ENCODE results near the gene HBQ1.
"Not testable (repeated sequence)": the region's sequence is repeated elsewhere in the genome, so short reads cannot be mapped to it uniquely, and the experiment has no call there.

The HBQ1 gene

GRCh38 chr16:152141-153128 is 27.8 kb upstream of the HBQ1 start, which contains the start of gene HBZ:
TSS of gene HBZ (plus strand) at chr16:152644. CDS start at chr16:152910, 266 bp downstream.
- Histone ChIP-seq H3K4me2 (ENCODE audit: insufficient read depth, low read length) (no peak within 1 kb of the TSS), H4K20me1 (ENCODE audit: insufficient read depth, low read length) (0 out of 2 replicates have a peak, but pooled peaks cover 3% of the 10 kb centered on the region), H3K4me3 (ENCODE audit: low read depth in 1 of 2, low read length in 2 of 2) (no peak within 1 kb of the TSS), H3K27ac (ENCODE audit: low read length) (no peak within 1 kb of the TSS), H3K9ac (ENCODE audit: low read depth, low read length) (no peak within 1 kb of the TSS), H3K27me3 (ENCODE audit: insufficient read depth, low read length, poor library complexity) (no peaks in the 10 kb centered on the region), H3K79me2 (ENCODE audit: insufficient read depth, low read length) (no peaks in the 10 kb centered on the region), H3K9me3 (ENCODE audit: insufficient read depth, low read length, severe bottlenecking) (no peaks in the 10 kb centered on the region), H3K4me1 (ENCODE audit: insufficient read depth, low read length) (no peaks in the 10 kb centered on the region), H2AFZ (ENCODE audit: low read depth, low read length) (no peak within 1 kb of the TSS), H3K36me3 (ENCODE audit: insufficient read depth, low read length) (no peaks in the 10 kb centered on the region)
- DNase-seq (no peak), ATAC-seq (ENCODE audit: insufficient read depth, low read depth) (no peak)
- TF ChIP-seq, protein P1, sequence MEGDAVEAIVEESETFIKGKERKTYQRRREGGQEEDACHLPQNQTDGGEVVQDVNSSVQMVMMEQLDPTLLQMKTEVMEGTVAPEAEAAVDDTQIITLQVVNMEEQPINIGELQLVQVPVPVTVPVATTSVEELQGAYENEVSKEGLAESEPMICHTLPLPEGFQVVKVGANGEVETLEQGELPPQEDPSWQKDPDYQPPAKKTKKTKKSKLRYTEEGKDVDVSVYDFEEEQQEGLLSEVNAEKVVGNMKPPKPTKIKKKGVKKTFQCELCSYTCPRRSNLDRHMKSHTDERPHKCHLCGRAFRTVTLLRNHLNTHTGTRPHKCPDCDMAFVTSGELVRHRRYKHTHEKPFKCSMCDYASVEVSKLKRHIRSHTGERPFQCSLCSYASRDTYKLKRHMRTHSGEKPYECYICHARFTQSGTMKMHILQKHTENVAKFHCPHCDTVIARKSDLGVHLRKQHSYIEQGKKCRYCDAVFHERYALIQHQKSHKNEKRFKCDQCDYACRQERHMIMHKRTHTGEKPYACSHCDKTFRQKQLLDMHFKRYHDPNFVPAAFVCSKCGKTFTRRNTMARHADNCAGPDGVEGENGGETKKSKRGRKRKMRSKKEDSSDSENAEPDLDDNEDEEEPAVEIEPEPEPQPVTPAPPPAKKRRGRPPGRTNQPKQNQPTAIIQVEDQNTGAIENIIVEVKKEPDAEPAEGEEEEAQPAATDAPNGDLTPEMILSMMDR (IDR thresholded peaks at IDR 0.05; ENCODE audit: borderline replicate concordance, extremely low read depth, low read length, poor library complexity, severe bottlenecking) = no peak
- TF ChIP-seq EZH2 (IDR thresholded peaks at IDR 0.05; ENCODE audit: borderline replicate concordance, low read depth, low read length, severe bottlenecking) = no peak

DNA sequence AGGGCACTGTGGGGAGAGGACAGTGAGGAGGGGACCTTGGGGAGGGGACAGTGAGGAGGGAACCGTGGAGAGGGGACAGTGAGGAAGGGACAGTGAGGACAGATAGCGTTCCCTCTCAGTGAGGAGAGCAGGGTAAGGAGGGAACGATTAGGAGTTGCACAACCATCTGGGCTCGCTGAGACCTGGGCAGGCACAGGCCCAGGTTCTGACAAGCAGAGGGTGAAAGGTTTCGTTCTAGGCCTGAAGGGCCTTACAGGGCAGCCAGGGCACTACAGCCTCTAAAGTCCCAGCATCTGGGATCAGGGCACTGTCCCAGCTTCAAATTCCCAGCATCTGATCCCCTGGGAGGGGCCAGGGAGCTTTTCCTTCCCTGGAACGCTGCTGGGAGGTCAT is 27.1 kb upstream of the HBQ1 start:
- ATAC-seq (ENCODE audit: insufficient read depth, low read depth); H3K4me1 ChIP-seq (ENCODE audit: insufficient read depth, low read length); H3K27me3 ChIP-seq (ENCODE audit: insufficient read depth, low read length, poor library complexity); DNase-seq; H3K9ac ChIP-seq (ENCODE audit: low read depth, low read length); H3K27ac ChIP-seq (ENCODE audit: low read length); H3K36me3 ChIP-seq (ENCODE audit: insufficient read depth, low read length); H2AFZ ChIP-seq (ENCODE audit: low read depth, low read length); H3K9me3 ChIP-seq (ENCODE audit: insufficient read depth, low read length, severe bottlenecking); H3K4me3 ChIP-seq (ENCODE audit: low read depth in 1 of 2, low read length in 2 of 2); H3K4me2 ChIP-seq (ENCODE audit: insufficient read depth, low read length); H3K79me2 ChIP-seq (ENCODE audit: insufficient read depth, low read length); H4K20me1 ChIP-seq (ENCODE audit: insufficient read depth, low read length): not testable (repeated sequence)

DNA sequence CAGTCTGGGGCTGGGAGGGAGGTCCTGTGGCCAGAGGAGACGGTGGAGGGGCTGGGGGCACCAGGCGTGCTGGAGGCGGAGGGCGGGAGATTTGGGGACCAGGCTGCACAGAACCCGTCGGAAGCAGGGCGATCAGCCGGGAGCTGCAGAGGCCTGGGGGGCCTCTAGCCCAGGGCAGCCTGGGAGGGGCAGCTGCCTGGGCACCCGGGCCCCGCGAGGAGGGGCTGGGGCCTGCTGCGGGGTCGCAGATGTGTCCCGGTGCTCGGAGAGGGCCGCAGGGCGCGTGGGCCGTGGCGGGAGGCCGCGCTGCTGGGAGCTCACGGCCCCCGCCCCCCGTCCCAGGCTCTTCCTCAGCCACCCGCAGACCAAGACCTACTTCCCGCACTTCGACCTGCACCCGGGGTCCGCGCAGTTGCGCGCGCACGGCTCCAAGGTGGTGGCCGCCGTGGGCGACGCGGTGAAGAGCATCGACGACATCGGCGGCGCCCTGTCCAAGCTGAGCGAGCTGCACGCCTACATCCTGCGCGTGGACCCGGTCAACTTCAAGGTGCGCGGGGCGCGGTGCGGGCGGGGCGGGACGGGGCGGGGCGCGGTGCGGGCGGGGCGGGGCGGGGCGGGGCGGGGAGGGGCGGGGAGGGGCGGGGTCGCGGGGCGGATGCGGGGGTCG is 26.6 kb upstream of the HBQ1 start:
- not testable (repeated sequence) for H4K20me1 ChIP-seq (ENCODE audit: insufficient read depth, low read length); H3K4me2 ChIP-seq (ENCODE audit: insufficient read depth, low read length); H3K9me3 ChIP-seq (ENCODE audit: insufficient read depth, low read length, severe bottlenecking); H3K36me3 ChIP-seq (ENCODE audit: insufficient read depth, low read length); H3K27me3 ChIP-seq (ENCODE audit: insufficient read depth, low read length, poor library complexity); H3K4me3 ChIP-seq (ENCODE audit: low read depth in 1 of 2, low read length in 2 of 2); DNase-seq; H2AFZ ChIP-seq (ENCODE audit: low read depth, low read length); H3K9ac ChIP-seq (ENCODE audit: low read depth, low read length); H3K79me2 ChIP-seq (ENCODE audit: insufficient read depth, low read length); ATAC-seq (ENCODE audit: insufficient read depth, low read depth); H3K4me1 ChIP-seq (ENCODE audit: insufficient read depth, low read length); H3K27ac ChIP-seq (ENCODE audit: low read length)

DNA sequence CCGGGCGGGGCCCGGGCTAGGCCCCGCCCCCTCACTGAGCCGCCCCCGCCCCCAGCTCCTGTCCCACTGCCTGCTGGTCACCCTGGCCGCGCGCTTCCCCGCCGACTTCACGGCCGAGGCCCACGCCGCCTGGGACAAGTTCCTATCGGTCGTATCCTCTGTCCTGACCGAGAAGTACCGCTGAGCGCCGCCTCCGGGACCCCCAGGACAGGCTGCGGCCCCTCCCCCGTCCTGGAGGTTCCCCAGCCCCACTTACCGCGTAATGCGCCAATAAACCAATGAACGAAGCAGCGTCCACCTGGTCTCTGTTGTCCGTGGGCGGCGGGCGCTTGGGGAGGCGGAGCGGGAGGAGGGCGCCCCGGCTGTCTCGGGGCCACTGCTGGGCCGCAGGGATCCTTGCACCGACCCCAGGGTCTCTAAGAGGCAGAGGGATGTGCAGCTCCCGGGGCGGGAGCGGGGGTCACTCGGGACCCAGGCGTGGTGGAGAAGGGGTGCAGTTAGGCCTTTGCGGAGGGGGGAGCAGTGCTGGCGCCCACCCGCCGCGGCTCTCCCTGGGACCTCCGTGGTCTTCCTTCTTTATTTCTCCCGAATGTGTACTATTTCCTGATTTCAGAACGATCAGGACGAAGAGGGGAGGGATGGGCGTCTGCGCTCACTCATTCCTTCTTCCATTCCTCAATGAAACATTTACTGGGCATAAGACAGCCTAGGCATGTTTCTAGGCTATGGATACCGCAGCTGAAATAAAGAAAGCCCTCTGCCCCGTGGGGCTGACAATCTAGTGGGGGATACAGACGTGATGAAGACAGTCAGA is 25.8 kb upstream of the HBQ1 start:
- no peaks in the 10 kb centered on the region for H4K20me1 ChIP-seq (ENCODE audit: insufficient read depth, low read length)
- H3K27ac ChIP-seq (ENCODE audit: low read length) = no peak overlapping the region
- H3K4me3 ChIP-seq (ENCODE audit: low read depth in 1 of 2, low read length in 2 of 2) = no peak overlapping the region
- H3K9me3 ChIP-seq (ENCODE audit: insufficient read depth, low read length, severe bottlenecking) = no peaks in the 10 kb centered on the region
- ATAC-seq (ENCODE audit: insufficient read depth, low read depth) (no peak), DNase-seq (no peak)
- no peak overlapping the region for H3K4me2 ChIP-seq (ENCODE audit: insufficient read depth, low read length)
- TF ChIP-seq, protein P1 (IDR thresholded peaks at IDR 0.05; ENCODE audit: borderline replicate concordance, extremely low read depth, low read length, poor library complexity, severe bottlenecking) = no peak
- no peak for TF ChIP-seq EZH2 (IDR thresholded peaks at IDR 0.05; ENCODE audit: borderline replicate concordance, low read depth, low read length, severe bottlenecking)
- H3K27me3 ChIP-seq (ENCODE audit: insufficient read depth, low read length, poor library complexity) = no peaks in the 10 kb centered on the region
- no peaks in the 10 kb centered on the region for H3K36me3 ChIP-seq (ENCODE audit: insufficient read depth, low read length)
- H3K9ac ChIP-seq (ENCODE audit: low read depth, low read length) = no peak overlapping the region
- no peak overlapping the region for H2AFZ ChIP-seq (ENCODE audit: low read depth, low read length)
- no peaks in the 10 kb centered on the region for H3K4me1 ChIP-seq (ENCODE audit: insufficient read depth, low read length)
- no peaks in the 10 kb centered on the region for H3K79me2 ChIP-seq (ENCODE audit: insufficient read depth, low read length)
